Thoracic aorta (tissue), 2 donors: Measurements from ENCODE around the gene SPATS1. TPM values are rescaled to one million over a fixed set of nuclear protein-coding genes. Genes with fewer than 3 reads are reported as not detected.
"Not testable (repeated sequence)": the region's sequence is repeated elsewhere in the genome, so short reads cannot be mapped to it uniquely, and the experiment has no call there.

ENCODE experiments used
- ATAC-seq: fragments of 150-250 bp; one replicate; pipeline ENCODE4 v1.8.0; 2017; ENCODE audit warnings: low read depth; ENCODE audit not compliant: insufficient number of reproducible peaks, low FRiP score
- DNase-seq: peaks from one replicate; pipeline ENCODE4 v3.0.0-alpha.2; 2020; ENCODE audit warnings: low spot score
- H3K27ac ChIP-seq, 2 donors: fragments of 200-600 bp; sonication (generic); 1 replicate in 1 of 2; 2 replicates in 1 of 2; pipeline ENCODE4 v1.5.1; 2016; ENCODE audit warnings: mild to moderate bottlenecking in 2 of 2, moderate library complexity in 2 of 2
- H3K27me3 ChIP-seq: fragments of 200-600 bp; sonication (generic); replicated peaks from 2 replicates; pipeline ENCODE4 v1.6.0; 2016; ENCODE audit warnings: mild to moderate bottlenecking; ENCODE audit not compliant: insufficient read depth
- H3K36me3 ChIP-seq: fragments of 200-600 bp; sonication (generic); one replicate; pipeline ENCODE4 v1.5.1; 2016
- H3K4me1 ChIP-seq, 2 donors: fragments of 200-600 bp; sonication (generic); 1 replicate in 1 of 2; 2 replicates in 1 of 2; pipeline versions ENCODE4 v1.5.1 to v1.6.0; 2016; ENCODE audit warnings: low read depth in 2 of 2, mild to moderate bottlenecking in 1 of 2; ENCODE audit not compliant: control insufficient read depth in 1 of 2
- H3K4me3 ChIP-seq: fragments of 200-600 bp; sonication (generic); 2 replicates; pipeline ENCODE4 v1.5.1; 2016; ENCODE audit warnings: mild to moderate bottlenecking
- H3K9me3 ChIP-seq: fragments of 200-600 bp; sonication (generic); 2 replicates; pipeline ENCODE4 v1.5.1; 2016
- CTCF ChIP-seq: fragments of 200-600 bp; sonication (generic); IDR thresholded peaks from one replicate; pipeline ENCODE4 v1.5.1; 2019; ENCODE audit warnings: antibody characterized with exemption
- total RNA-seq, 2 donors: library from RNA; depleted of rRNA; stranded (reverse); fragments of >200 nt; gene quantifications; one replicate each; pipeline versions ENCODE4 v1.1.0 to v1.2.3, GENCODE V29; 2016

The SPATS1 gene
- total RNA-seq, 2 donors from 2014 or later: not detected

- no peak for ATAC-seq
- no peak for DNase-seq
- Histone ChIP-seq H3K9me3 (no peaks in the 10 kb centered on the region), H3K4me1 (peaks cover 6 to 12% of the 10 kb centered on the region in 2 donors), H3K4me3 (no peak overlapping the region), H3K36me3 (peaks cover 15% of the 10 kb centered on the region), H3K27me3 (no peaks in the 10 kb centered on the region), H3K27ac (no peak overlapping the region)
- no peak for TF ChIP-seq CTCF
These were observed 30.7 kb upstream of the SPATS1 start for GRCh38 chr6:44311767-44312166.

GRCh38 chr6:44312901-44313788, 29.3 kb upstream of the SPATS1 start, which contains the start of gene AARS2:
Gene AARS2, minus strand, starts transcription at chr6:44313347. Its CDS starts 24 bp downstream, at chr6:44313323.
- DNase-seq: peak; percentile 14
- TF ChIP-seq CTCF: peak; percentile 91
- peak; percentile 70 for ATAC-seq
- H3K4me1 ChIP-seq: peaks cover 6 to 12% of the 10 kb centered on the region in 2 donors
- H3K4me3 ChIP-seq: peak within 1 kb of the TSS; percentile 83
- peaks cover 15% of the 10 kb centered on the region for H3K36me3 ChIP-seq
- H3K27me3 ChIP-seq: no peaks in the 10 kb centered on the region
- peak within 1 kb of the TSS in 1 of 2 donors; percentile 19 for H3K27ac ChIP-seq
- H3K9me3 ChIP-seq: no peaks in the 10 kb centered on the region

- H3K27me3 ChIP-seq, ATAC-seq, H3K9me3 ChIP-seq, H3K27ac ChIP-seq, H3K4me3 ChIP-seq, DNase-seq: not testable (repeated sequence)
- peaks cover 6 to 12% of the 10 kb centered on the region in 2 donors for H3K4me1 ChIP-seq
- peaks cover 15% of the 10 kb centered on the region for H3K36me3 ChIP-seq
These were observed 27.8 kb upstream of the SPATS1 start for GRCh38 chr6:44314657-44315056.

GRCh38 chr6:44315516-44315915, 26.9 kb upstream of the SPATS1 start:
- no peak for TF ChIP-seq CTCF
- H3K27me3 ChIP-seq: no peaks in the 10 kb centered on the region
- no peak overlapping the region for H3K4me3 ChIP-seq
- peaks cover 6% of the 10 kb centered on the region for H3K36me3 ChIP-seq
- H3K27ac ChIP-seq: no peak overlapping the region
- DNase-seq (no peak), ATAC-seq (no peak)
- peaks cover 6 to 12% of the 10 kb centered on the region in 2 donors for H3K4me1 ChIP-seq
- H3K9me3 ChIP-seq: no peaks in the 10 kb centered on the region

GRCh38 chr6:44315951-44316350, 26.5 kb upstream of the SPATS1 start:
- no peak overlapping the region for H3K4me3 ChIP-seq
- no peak for TF ChIP-seq CTCF
- H3K27ac ChIP-seq: no peak overlapping the region
- peaks cover 2% of the 10 kb centered on the region for H3K36me3 ChIP-seq
- DNase-seq (no peak), ATAC-seq (no peak)
- H3K4me1 ChIP-seq: peaks cover 6 to 12% of the 10 kb centered on the region in 2 donors
- H3K9me3 ChIP-seq: no peaks in the 10 kb centered on the region
- no peaks in the 10 kb centered on the region for H3K27me3 ChIP-seq
